Tibial nerve (tissue), 3 donors: ENCODE measurements around the gene TLK1.

Source experiments
- POLR2A ChIP-seq, 2 donors: fragments of 450-650 bp; IDR thresholded peaks; one replicate each; pipeline ENCODE4 v1.6.1; 2017; ENCODE audit warnings: antibody characterized with exemption in 2 of 2, mild to moderate bottlenecking in 2 of 2, moderate library complexity in 2 of 2
- TF ChIP-seq, protein P1 (sequence below), 5 experiments: fragments of 200-600 bp in 3 of 5; fragments of 450-650 bp in 2 of 5; sonication (generic) in 3 of 5; IDR thresholded peaks; one replicate each; pipeline ENCODE4 v1.5.1; 2016 to 2019; ENCODE audit warnings: antibody characterized with exemption in 5 of 5, mild to moderate bottlenecking in 3 of 5, moderate library complexity in 2 of 5

DNA sequence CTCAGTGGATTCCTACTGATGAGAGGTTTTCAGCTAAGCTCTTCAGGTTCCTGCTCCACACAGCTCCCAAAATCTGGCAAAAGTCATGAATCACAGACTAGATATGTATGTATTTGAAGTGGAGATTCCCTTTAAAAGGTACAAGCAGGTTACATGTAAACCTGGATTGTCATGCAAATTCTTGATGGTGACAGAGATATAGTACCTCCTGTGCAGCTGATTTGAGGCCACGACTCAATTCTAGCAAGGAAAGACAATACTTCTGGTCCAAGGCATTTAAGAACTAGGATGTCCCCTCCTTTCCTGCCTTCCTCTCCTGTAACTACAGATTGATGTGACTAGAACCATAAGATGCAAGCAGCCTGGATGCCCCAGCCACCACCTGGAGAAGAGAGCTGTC, 176.6 kb downstream of the TLK1 start:
- TF ChIP-seq, protein P1, sequence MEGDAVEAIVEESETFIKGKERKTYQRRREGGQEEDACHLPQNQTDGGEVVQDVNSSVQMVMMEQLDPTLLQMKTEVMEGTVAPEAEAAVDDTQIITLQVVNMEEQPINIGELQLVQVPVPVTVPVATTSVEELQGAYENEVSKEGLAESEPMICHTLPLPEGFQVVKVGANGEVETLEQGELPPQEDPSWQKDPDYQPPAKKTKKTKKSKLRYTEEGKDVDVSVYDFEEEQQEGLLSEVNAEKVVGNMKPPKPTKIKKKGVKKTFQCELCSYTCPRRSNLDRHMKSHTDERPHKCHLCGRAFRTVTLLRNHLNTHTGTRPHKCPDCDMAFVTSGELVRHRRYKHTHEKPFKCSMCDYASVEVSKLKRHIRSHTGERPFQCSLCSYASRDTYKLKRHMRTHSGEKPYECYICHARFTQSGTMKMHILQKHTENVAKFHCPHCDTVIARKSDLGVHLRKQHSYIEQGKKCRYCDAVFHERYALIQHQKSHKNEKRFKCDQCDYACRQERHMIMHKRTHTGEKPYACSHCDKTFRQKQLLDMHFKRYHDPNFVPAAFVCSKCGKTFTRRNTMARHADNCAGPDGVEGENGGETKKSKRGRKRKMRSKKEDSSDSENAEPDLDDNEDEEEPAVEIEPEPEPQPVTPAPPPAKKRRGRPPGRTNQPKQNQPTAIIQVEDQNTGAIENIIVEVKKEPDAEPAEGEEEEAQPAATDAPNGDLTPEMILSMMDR (IDR thresholded peaks at IDR 0.05), result no peak
- no peak for TF ChIP-seq POLR2A (IDR thresholded peaks at IDR 0.05)
